Measurements from ENCODE around the gene MYO3B.

- no peak for TF ChIP-seq ZNF639 (tag by site-specific recombination; IDR thresholded peaks at IDR 0.05)
- no peak for TF ChIP-seq PBX3 (CRISPR knock-in tag; IDR thresholded peaks at IDR 0.05)
These were observed 400.7 kb downstream of the MYO3B start for GRCh38 chr2:170578606-170579005.

All from HEK293 (cell line).